ENCODE data around the gene IFNL2. TPM values are rescaled to one million over a fixed set of nuclear protein-coding genes. Genes with fewer than 3 reads are reported as not detected.
"Not testable (repeated sequence)": the region's sequence is repeated elsewhere in the genome, so short reads cannot be mapped to it uniquely, and the experiment has no call there.

Gene IFNL2
- total RNA-seq, 1 donor from 2014 or later: not detected

- intact Hi-C loops (cut with micrococcal nuclease): no loop called here
These were observed 28.0 kb downstream of the IFNL2 start, which contains the start of gene IFNL1 for GRCh38 chr19:39296055-39296645. TSS of gene IFNL1 (plus strand) at chr19:39296407. CDS start at chr19:39296422, 15 bp downstream.

- intact Hi-C loops (cut with micrococcal nuclease): no loop called here
These were observed 28.7 kb downstream of the IFNL2 start for GRCh38 chr19:39296906-39297305.

GRCh38 chr19:39297931-39298634 lies 29.9 kb downstream of the IFNL2 start:
- intact Hi-C loops (cut with micrococcal nuclease): loop anchor here (2.0 kb wide), 1 partner anchor 23 kb away; the partner anchor contains the start of gene LRFN1

GRCh38 chr19:39299404-39299803 lies 31.2 kb downstream of the IFNL2 start:
- intact Hi-C loops (cut with micrococcal nuclease): loop anchor here (2.0 kb wide), 1 partner anchor 21 kb away; the partner anchor contains the start of gene LRFN1

- intact Hi-C loops (cut with micrococcal nuclease): loop anchor here (2.0 kb wide), 1 partner anchor 21 kb away; the partner anchor contains the start of gene LRFN1
These were observed 31.6 kb downstream of the IFNL2 start for GRCh38 chr19:39299832-39300231.

GRCh38 chr19:39301021-39301420 lies 32.8 kb downstream of the IFNL2 start:
- intact Hi-C loops (cut with micrococcal nuclease): no loop called here

GRCh38 chr19:39301562-39301961 lies 33.4 kb downstream of the IFNL2 start:
- intact Hi-C loops (cut with micrococcal nuclease): no loop called here

GRCh38 chr19:39303373-39304184 lies 35.4 kb downstream of the IFNL2 start:
- intact Hi-C loops (cut with micrococcal nuclease): no loop called here

GRCh38 chr19:39304185-39304513 lies 36.0 kb downstream of the IFNL2 start:
- intact Hi-C loops (cut with micrococcal nuclease): no loop called here

- intact Hi-C loops (cut with micrococcal nuclease): no loop called here
These were observed 36.7 kb downstream of the IFNL2 start for GRCh38 chr19:39304701-39305571.

GRCh38 chr19:39306075-39306474 lies 37.9 kb downstream of the IFNL2 start:
- intact Hi-C loops (cut with micrococcal nuclease): no loop called here

GRCh38 chr19:39307046-39307821 lies 39.0 kb downstream of the IFNL2 start:
- intact Hi-C loops (cut with micrococcal nuclease): no loop called here

GRCh38 chr19:39307822-39308530 lies 39.8 kb downstream of the IFNL2 start:
- intact Hi-C loops (cut with micrococcal nuclease): no loop called here

GRCh38 chr19:39308531-39309304 lies 40.5 kb downstream of the IFNL2 start:
- intact Hi-C loops (cut with micrococcal nuclease): no loop called here

- intact Hi-C loops (cut with micrococcal nuclease): not testable (repeated sequence)
These were observed 41.1 kb downstream of the IFNL2 start for GRCh38 chr19:39309305-39309670.

- intact Hi-C loops (cut with micrococcal nuclease): no loop called here
These were observed 42.5 kb downstream of the IFNL2 start for GRCh38 chr19:39310558-39311311.

- intact Hi-C loops (cut with micrococcal nuclease): no loop called here
These were observed 46.0 kb downstream of the IFNL2 start for GRCh38 chr19:39314016-39314728.

GRCh38 chr19:39315933-39316332 lies 47.7 kb downstream of the IFNL2 start:
- intact Hi-C loops (cut with micrococcal nuclease): no loop called here

Measured in T-helper 2 cell treated with Interferon-gamma antibody and Interleukin-4, amounts not matched to agents 100 ng/mL and 5 ng/mL, for 36 hours (primary cell).